Neural crest cell (in vitro differentiated cells): ENCODE measurements around the gene GLI2. TPM values are rescaled to one million over a fixed set of nuclear protein-coding genes. Genes with fewer than 3 reads are reported as not detected.

Experiments used
- DNase-seq: peaks from one replicate; pipeline ENCODE4 v3.0.0; 2021; ENCODE audit warnings: low read depth, mixed read lengths, low spot score
- H3K27ac Mint-ChIP-seq: one replicate; pipeline ENCODE4 v1.8.0; 2021; ENCODE audit warnings: mild to moderate bottlenecking, mixed read lengths; ENCODE audit not compliant: unreplicated experiment
- H3K27me3 Mint-ChIP-seq: 2 replicates; pipeline ENCODE4 v1.8.0; 2021; ENCODE audit warnings: low read depth, mild to moderate bottlenecking, mixed read lengths
- H3K36me3 Mint-ChIP-seq: 2 replicates; pipeline ENCODE4 v1.8.0; 2021; ENCODE audit warnings: low read depth, mild to moderate bottlenecking, mixed read lengths
- H3K4me1 Mint-ChIP-seq: 2 replicates; pipeline ENCODE4 v1.8.0; 2021; ENCODE audit warnings: mixed read lengths
- H3K4me3 Mint-ChIP-seq: one replicate; pipeline ENCODE4 v1.8.0; 2021; ENCODE audit warnings: mild to moderate bottlenecking, mixed read lengths
- H3K9me3 Mint-ChIP-seq: 2 replicates; pipeline ENCODE4 v1.8.0; 2021; ENCODE audit warnings: mixed read lengths
- total RNA-seq: library from RNA; stranded (reverse); gene quantifications from 2 replicates; pipeline ENCODE4 v1.2.1, GENCODE V29; 2021
- TF ChIP-seq, protein P1 (sequence below): fragments of 200-600 bp; sonication (generic); conservative IDR thresholded peaks from 2 replicates; pipeline ENCODE4 v1.5.0; 2021; ENCODE audit warnings: antibody characterized with exemption, mild to moderate bottlenecking

GLI2 gene
- total RNA-seq, 1 donor from 2014 or later = 48.8 TPM

- no peak for DNase-seq
- Mint-ChIP-seq H3K27ac (no peak overlapping the region), H3K27me3 (peaks cover 49% of the 10 kb centered on the region), H3K4me1 (peaks cover 22% of the 10 kb centered on the region), H3K36me3 (no peaks in the 10 kb centered on the region), H3K4me3 (no peak overlapping the region), H3K9me3 (no peaks in the 10 kb centered on the region)
- TF ChIP-seq, protein P1, sequence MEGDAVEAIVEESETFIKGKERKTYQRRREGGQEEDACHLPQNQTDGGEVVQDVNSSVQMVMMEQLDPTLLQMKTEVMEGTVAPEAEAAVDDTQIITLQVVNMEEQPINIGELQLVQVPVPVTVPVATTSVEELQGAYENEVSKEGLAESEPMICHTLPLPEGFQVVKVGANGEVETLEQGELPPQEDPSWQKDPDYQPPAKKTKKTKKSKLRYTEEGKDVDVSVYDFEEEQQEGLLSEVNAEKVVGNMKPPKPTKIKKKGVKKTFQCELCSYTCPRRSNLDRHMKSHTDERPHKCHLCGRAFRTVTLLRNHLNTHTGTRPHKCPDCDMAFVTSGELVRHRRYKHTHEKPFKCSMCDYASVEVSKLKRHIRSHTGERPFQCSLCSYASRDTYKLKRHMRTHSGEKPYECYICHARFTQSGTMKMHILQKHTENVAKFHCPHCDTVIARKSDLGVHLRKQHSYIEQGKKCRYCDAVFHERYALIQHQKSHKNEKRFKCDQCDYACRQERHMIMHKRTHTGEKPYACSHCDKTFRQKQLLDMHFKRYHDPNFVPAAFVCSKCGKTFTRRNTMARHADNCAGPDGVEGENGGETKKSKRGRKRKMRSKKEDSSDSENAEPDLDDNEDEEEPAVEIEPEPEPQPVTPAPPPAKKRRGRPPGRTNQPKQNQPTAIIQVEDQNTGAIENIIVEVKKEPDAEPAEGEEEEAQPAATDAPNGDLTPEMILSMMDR = no peak
Measured at GRCh38 chr2:120710256-120710655, 25.4 kb upstream of the GLI2 start.

DNA sequence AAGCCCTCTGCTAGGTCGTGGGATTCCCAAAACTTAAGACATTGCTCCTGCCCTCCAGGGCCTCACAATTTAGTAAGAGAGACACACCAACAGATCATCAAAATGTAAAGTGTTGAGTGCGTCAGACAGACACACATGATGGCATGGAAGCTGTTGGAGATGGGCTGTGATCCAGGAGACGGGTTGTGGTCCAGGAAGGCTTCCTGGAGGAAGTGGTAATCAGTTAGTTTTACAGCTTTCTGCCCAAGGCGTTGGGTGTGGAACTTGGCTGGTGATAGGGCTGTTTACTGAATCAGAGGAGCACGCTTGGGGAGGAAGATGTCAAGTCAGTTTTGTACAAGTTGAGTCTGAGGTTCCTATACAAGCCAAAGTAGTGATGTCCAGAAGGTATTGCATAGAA is 24.0 kb upstream of the GLI2 start:
- TF ChIP-seq, protein P1 = no peak
- DNase-seq = no peak
- Mint-ChIP-seq H3K36me3 (no peaks in the 10 kb centered on the region), H3K9me3 (no peaks in the 10 kb centered on the region), H3K27me3 (peaks cover 44% of the 10 kb centered on the region), H3K4me1 (peaks cover 22% of the 10 kb centered on the region), H3K27ac (no peak overlapping the region), H3K4me3 (no peak overlapping the region)

GRCh38 chr2:120712180-120712681 is 23.4 kb upstream of the GLI2 start:
- peaks cover 19% of the 10 kb centered on the region for H3K4me1 Mint-ChIP-seq
- DNase-seq = no peak
- TF ChIP-seq, protein P1 = no peak
- peaks cover 40% of the 10 kb centered on the region for H3K27me3 Mint-ChIP-seq
- no peak overlapping the region for H3K27ac Mint-ChIP-seq
- no peak overlapping the region for H3K4me3 Mint-ChIP-seq
- no peaks in the 10 kb centered on the region for H3K36me3 Mint-ChIP-seq
- H3K9me3 Mint-ChIP-seq = no peaks in the 10 kb centered on the region

GRCh38 chr2:120715353-120715752 is 20.3 kb upstream of the GLI2 start:
- Mint-ChIP-seq H3K36me3 (no peaks in the 10 kb centered on the region), H3K27me3 (peaks cover 22% of the 10 kb centered on the region), H3K9me3 (no peaks in the 10 kb centered on the region), H3K4me3 (no peak overlapping the region), H3K4me1 (peaks cover 5% of the 10 kb centered on the region), H3K27ac (no peak overlapping the region)
- DNase-seq = no peak
- TF ChIP-seq, protein P1 = no peak

DNA sequence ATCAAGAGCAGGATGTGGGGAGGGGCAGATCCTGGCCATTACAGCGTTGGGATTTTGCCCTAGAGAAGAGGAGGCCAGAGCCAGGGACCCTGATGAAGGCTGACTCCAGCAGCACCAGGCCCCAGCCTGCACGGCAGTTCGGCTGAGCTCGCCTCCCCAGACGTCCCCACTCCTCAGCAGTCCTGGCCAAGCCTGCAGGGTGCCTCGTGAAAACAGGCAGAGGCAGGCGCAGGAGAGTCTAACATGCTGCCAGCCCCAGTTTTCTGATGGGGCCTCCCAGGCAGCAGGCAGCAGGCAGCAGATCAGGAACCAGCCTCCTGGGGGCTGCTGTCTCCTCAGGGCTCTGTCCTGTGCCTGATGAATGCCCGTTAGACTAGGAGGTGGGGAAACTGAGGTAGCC is 19.7 kb upstream of the GLI2 start:
- DNase-seq = no peak
- TF ChIP-seq, protein P1 = no peak
- Mint-ChIP-seq H3K27me3 (peaks cover 18% of the 10 kb centered on the region), H3K9me3 (no peaks in the 10 kb centered on the region), H3K27ac (no peak overlapping the region), H3K4me1 (peaks cover 5% of the 10 kb centered on the region), H3K36me3 (no peaks in the 10 kb centered on the region), H3K4me3 (no peak overlapping the region)
